HG02840 (cell line): ENCODE measurements around the gene MEIS1.

ENCODE experiments used
- ATAC-seq: cut with Tn5 transposase; IDR thresholded peaks from one replicate; pipeline ENCODE4 v1.9.1; 2021; ENCODE audit warnings: mild to moderate bottlenecking, moderate library complexity, moderate number of reproducible peaks; ENCODE audit not compliant: unreplicated experiment, low FRiP score

The MEIS1 gene

GRCh38 chr2:66497431-66498288 is 62.7 kb downstream of the MEIS1 start:
- no peak for ATAC-seq

- no peak for ATAC-seq
Observed at GRCh38 chr2:66498289-66498975, 63.5 kb downstream of the MEIS1 start.

GRCh38 chr2:66501267-66501666 is 66.3 kb downstream of the MEIS1 start:
- no peak for ATAC-seq

GRCh38 chr2:66506265-66506664 is 71.3 kb downstream of the MEIS1 start:
- no peak for ATAC-seq

- ATAC-seq = no peak
Observed at GRCh38 chr2:66507673-66508201, 72.8 kb downstream of the MEIS1 start.

GRCh38 chr2:66508484-66509071 is 73.7 kb downstream of the MEIS1 start:
- ATAC-seq = no peak

GRCh38 chr2:66509326-66509811 is 74.4 kb downstream of the MEIS1 start:
- no peak for ATAC-seq

GRCh38 chr2:66512626-66513025 is 77.7 kb downstream of the MEIS1 start:
- ATAC-seq = no peak

- no peak for ATAC-seq
Observed at GRCh38 chr2:66515743-66516142, 80.8 kb downstream of the MEIS1 start.

GRCh38 chr2:66516499-66516898 is 81.6 kb downstream of the MEIS1 start:
- no peak for ATAC-seq

GRCh38 chr2:66517772-66518171 is 82.8 kb downstream of the MEIS1 start:
- ATAC-seq = no peak

GRCh38 chr2:66519264-66519843 is 84.4 kb downstream of the MEIS1 start:
- no peak for ATAC-seq

GRCh38 chr2:66521291-66521922 is 86.5 kb downstream of the MEIS1 start:
- no peak for ATAC-seq

GRCh38 chr2:66522611-66523376 is 87.9 kb downstream of the MEIS1 start:
- no peak for ATAC-seq

GRCh38 chr2:66523377-66523969 is 88.5 kb downstream of the MEIS1 start:
- no peak for ATAC-seq

- no peak for ATAC-seq
Observed at GRCh38 chr2:66523990-66524389, 89.1 kb downstream of the MEIS1 start.

- ATAC-seq = no peak
Observed at GRCh38 chr2:66525606-66526005, 90.7 kb downstream of the MEIS1 start.

- ATAC-seq = no peak
Observed at GRCh38 chr2:66526180-66526579, 91.3 kb downstream of the MEIS1 start.
